Measurements from ENCODE around the gene SBF2. TPM values are rescaled to one million over a fixed set of nuclear protein-coding genes. Genes with fewer than 3 reads are reported as not detected.

SBF2 gene
- total and polyA plus RNA-seq, 2 of the 13 experiments (the other 11 are each of a cell fraction or from before 2014, with no cell fraction given), result 24.0 to 45.8 TPM

- TF ChIP-seq ZNF280B (CRISPR knock-in tag; IDR thresholded peaks at IDR 0.05; ENCODE audit: borderline replicate concordance) (peak; percentile 92; the same call in 1 of the 2 replicates), ZMYM2 (CRISPR knock-in tag; IDR thresholded peaks at IDR 0.05) (peak; percentile 80), POLR2G (IDR thresholded peaks at IDR 0.05; ENCODE audit: low read depth, low read length) (no peak), ISX (CRISPR knock-in tag; conservative IDR thresholded peaks at IDR 0.05) (no peak), TP53 (CRISPR knock-in tag; conservative IDR thresholded peaks at IDR 0.05) (peak; percentile 99), KDM1A (CRISPR knock-in tag; IDR thresholded peaks at IDR 0.05) (peak; percentile 66; the same call in 1 of the 2 replicates), ZNF562 (CRISPR knock-in tag; IDR thresholded peaks at IDR 0.05; ENCODE audit: borderline replicate concordance) (peak; percentile 98)
Measured at GRCh38 chr11:10044618-10045017, 249.4 kb downstream of the SBF2 start (continued).

- Histone ChIP-seq H3K4me3 (replicated peaks in 1 of 3; ENCODE audit: insufficient read depth in 1 of 3, low read depth in 2 of 3, low read length in 3 of 3) (no peak overlapping the region), H3K9me3 (ENCODE audit: low read length) (peaks cover 19% of the 10 kb centered on the region), H3K27ac (ENCODE audit: extremely low read length, insufficient read depth, low read length) (no peak overlapping the region), H3K36me3 (replicated peaks in 1 of 2; ENCODE audit: control insufficient read depth in 1 of 2, insufficient read depth in 2 of 2, low read length in 2 of 2) (no peaks in the 10 kb centered on the region), H3K27me3 (ENCODE audit: control insufficient read depth in 1 of 2, insufficient read depth in 2 of 2, low read length in 2 of 2) (no peaks in the 10 kb centered on the region), H2AFZ (ENCODE audit: low read length) (no peak overlapping the region), H3K4me2 (ENCODE audit: low read depth, low read length) (no peak overlapping the region), H3K9ac (ENCODE audit: insufficient read depth, low read depth, low read length) (no peak overlapping the region), H4K20me1 (ENCODE audit: insufficient read depth, low read length) (no peaks in the 10 kb centered on the region), H3K79me2 (ENCODE audit: insufficient read depth, low read length) (no peaks in the 10 kb centered on the region), H3K4me1 (ENCODE audit: insufficient read depth, low read length) (no peaks in the 10 kb centered on the region)
- in situ Hi-C loops (cut with HindIII; ENCODE audit: extremely low pct_ligation_motif_present, low pct_unique_long_range_greater_than_20kb) (no loop called here), intact Hi-C loops (cut with micrococcal nuclease; ENCODE audit: unreplicated experiment) (no loop called here)
- ChIA-PET CTCF (ENCODE audit: low intra/inter-chr PET ratio, low total read pairs) (no interaction called here), POLR2A (no interaction called here)
- DNase-seq (ENCODE audit: low spot score), result no peak
- no peak for ATAC-seq
- WGBS (ENCODE audit: low lambda C conversion rate), result 94% methylated on average over 4 of the region's 4 CpGs
- BruUV-seq (replicated peaks), result no TSS peak
- no peak for FAIRE-seq
- TF ChIP-seq ZBED4 (CRISPR knock-in tag; IDR thresholded peaks at IDR 0.05; ENCODE audit: borderline replicate concordance) (no peak), JUN (CRISPR knock-in tag; IDR thresholded peaks at IDR 0.05) (no peak), FOXK1 (CRISPR knock-in tag; IDR thresholded peaks at IDR 0.05; ENCODE audit: borderline replicate concordance, low read depth) (no peak), ZNF383 (CRISPR knock-in tag; IDR thresholded peaks at IDR 0.05; ENCODE audit: borderline replicate concordance) (no peak), ZNF329 (CRISPR knock-in tag; IDR thresholded peaks at IDR 0.05; ENCODE audit: low read depth) (no peak), GMEB2 (CRISPR knock-in tag; IDR thresholded peaks at IDR 0.05; ENCODE audit: low read depth) (no peak), PHF5A (CRISPR knock-in tag; IDR thresholded peaks at IDR 0.05; ENCODE audit: low read depth, unreplicated experiment) (no peak), FOSL1 (CRISPR knock-in tag; IDR thresholded peaks at IDR 0.05; ENCODE audit: borderline replicate concordance) (no peak), ETV5 (CRISPR knock-in tag; IDR thresholded peaks at IDR 0.05; ENCODE audit: borderline replicate concordance) (no peak)
Measured at GRCh38 chr11:10042699-10043098, 251.3 kb downstream of the SBF2 start.
